Esophagus squamous epithelium (tissue), 4 donors: ENCODE data around the gene ELMO1.

Experiments
- POLR2A ChIP-seq, 4 donors: fragments of 450-650 bp; IDR thresholded peaks; one replicate each; pipeline ENCODE4 v1.6.1; 2017; ENCODE audit warnings: antibody characterized with exemption in 4 of 4, mild to moderate bottlenecking in 4 of 4, moderate library complexity in 3 of 4
- TF ChIP-seq, protein P1 (sequence below), 6 experiments: fragments of 450-650 bp in 4 of 6; fragments of 200-600 bp in 2 of 6; sonication (generic) in 2 of 6; IDR thresholded peaks; one replicate each; pipeline ENCODE4 v1.5.1; 2016 to 2019; ENCODE audit warnings: antibody characterized with exemption in 6 of 6, mild to moderate bottlenecking in 4 of 6, moderate library complexity in 4 of 6

GRCh38 chr7:37112876-37113275 is 335.8 kb downstream of the ELMO1 start:
- TF ChIP-seq, protein P1, sequence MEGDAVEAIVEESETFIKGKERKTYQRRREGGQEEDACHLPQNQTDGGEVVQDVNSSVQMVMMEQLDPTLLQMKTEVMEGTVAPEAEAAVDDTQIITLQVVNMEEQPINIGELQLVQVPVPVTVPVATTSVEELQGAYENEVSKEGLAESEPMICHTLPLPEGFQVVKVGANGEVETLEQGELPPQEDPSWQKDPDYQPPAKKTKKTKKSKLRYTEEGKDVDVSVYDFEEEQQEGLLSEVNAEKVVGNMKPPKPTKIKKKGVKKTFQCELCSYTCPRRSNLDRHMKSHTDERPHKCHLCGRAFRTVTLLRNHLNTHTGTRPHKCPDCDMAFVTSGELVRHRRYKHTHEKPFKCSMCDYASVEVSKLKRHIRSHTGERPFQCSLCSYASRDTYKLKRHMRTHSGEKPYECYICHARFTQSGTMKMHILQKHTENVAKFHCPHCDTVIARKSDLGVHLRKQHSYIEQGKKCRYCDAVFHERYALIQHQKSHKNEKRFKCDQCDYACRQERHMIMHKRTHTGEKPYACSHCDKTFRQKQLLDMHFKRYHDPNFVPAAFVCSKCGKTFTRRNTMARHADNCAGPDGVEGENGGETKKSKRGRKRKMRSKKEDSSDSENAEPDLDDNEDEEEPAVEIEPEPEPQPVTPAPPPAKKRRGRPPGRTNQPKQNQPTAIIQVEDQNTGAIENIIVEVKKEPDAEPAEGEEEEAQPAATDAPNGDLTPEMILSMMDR (IDR thresholded peaks at IDR 0.05): no peak
- no peak for TF ChIP-seq POLR2A (IDR thresholded peaks at IDR 0.05)
